HG02885 (cell line): Measurements from ENCODE around the gene XCL2.
"Not testable (repeated sequence)": the region's sequence is repeated elsewhere in the genome, so short reads cannot be mapped to it uniquely, and the experiment has no call there.

Experiments used
- ATAC-seq: cut with Tn5 transposase; IDR thresholded peaks from one replicate; pipeline ENCODE4 v1.9.1; 2021; ENCODE audit warnings: mild to moderate bottlenecking; ENCODE audit not compliant: unreplicated experiment, poor library complexity

Gene XCL2

DNA sequence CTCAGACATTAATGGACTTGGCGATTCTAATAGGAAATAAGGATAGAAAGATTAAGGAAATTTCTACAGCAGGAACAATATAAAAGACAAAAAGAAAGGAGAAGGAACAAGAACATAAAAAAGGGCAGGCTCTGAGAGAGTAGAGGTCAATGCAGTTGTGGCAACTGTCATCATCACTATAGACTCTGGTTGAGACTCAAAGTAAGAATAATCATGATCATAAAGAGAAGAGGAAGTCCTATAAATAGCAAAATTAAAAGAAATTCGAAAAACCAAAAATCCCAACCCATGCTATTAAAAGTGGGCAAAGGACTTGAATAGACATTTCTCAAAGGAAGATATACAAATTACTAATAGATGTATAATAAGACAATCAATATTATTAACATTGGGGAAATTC is 18.2 kb upstream of the XCL2 start:
- ATAC-seq: no peak

DNA sequence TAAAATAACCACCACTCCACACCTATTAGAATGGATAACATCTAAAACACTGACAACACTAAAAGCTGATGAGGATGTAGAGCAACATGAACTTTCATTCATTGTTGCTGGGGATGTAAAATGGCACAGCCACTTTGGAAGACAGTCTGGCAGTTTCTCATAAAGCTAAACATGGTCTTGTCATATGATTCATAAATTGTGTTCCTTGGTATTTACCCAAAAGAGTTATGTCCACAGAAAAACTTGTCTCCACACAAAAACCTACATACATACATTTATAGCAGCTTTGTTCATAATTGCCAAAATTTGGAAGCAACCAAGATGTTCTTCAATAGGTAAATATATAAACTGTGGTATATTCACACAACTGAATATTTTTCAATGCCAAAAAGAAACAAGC is 16.6 kb upstream of the XCL2 start:
- no peak for ATAC-seq

DNA sequence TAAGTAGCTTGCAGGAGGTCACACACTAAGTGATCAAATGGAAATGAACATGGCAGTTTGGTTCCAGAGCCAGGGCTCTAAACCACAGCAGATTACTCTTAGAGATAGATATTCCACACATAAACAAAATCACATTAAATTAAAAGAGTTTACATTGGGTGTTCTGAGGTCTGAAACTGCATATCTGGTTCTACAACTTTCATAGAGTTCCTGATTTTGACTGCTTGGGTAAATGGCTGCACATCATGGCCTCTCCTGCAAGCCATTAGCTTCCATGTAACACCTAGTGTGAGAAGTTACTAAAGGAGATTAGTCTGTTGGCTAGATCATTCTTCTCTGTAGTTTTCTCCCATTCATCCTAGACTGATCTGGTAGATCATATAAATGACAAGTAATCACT is 12.8 kb upstream of the XCL2 start:
- ATAC-seq: no peak

DNA sequence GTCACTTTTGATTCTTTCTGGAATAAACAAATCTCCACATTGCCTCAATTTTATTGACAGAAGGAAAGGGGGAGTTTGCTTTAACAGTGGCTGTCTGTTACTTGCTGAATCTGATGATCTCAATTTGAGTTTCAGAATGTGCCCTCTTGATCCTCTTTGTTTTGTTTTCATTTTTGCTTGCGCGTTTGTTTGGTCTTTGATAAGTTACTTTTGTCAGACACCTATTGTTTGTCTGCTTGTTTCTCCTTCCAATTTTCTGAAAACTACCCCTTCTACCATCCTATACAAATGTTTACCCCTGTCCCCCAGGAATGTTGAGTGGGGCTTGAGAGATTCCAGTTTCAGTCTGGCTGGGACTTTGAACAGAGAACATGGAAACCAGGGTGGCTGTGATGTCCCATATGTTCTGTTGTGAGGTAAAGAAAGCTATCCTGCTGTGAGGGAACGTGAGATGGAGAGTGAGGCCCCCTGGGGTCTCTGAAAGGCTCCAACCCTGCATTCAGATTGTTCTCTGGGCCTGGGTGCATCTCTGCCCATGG is 11.8 kb upstream of the XCL2 start:
- no peak for ATAC-seq

DNA sequence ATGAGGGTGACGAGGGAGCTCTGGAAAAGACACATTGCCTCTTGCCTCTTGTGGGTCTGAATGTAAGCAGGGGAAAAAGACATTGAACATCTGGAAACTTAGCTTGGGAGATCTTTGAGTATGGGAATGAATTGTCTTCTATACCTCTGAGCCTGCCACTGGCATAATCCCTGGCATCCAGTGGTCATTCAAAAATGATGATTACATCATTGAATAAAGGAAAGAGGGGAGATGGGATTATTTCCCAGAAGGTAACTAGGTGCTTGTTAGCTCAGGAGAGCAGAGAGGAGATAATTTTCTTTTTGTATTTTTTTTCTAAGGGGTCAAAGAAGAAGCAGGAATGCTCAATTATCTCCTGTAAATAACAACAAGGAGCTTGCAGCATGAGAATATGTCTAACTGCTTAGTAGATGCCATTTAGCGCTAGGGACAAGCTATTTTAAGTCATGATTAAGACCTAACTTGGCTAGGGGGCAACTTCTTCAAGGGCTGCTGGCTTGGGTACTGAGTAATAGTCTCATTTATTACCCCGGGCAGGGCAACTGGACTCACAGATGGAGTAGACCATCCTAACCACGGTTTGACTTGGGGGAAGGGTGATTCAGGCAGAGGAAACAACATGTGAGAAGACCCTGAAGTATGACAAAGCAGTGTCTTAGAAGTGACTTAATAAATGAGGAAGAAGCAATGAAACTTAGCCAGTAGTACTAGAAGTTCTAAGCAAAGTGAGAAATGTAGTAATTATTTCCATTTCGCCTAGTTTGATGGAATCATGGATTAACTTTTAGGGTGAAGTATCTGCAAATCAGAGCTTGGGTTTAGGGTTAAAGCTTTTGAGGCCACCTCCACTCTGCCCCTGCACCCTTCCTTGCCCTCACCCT is 11.0 kb upstream of the XCL2 start:
- ATAC-seq: no peak

DNA sequence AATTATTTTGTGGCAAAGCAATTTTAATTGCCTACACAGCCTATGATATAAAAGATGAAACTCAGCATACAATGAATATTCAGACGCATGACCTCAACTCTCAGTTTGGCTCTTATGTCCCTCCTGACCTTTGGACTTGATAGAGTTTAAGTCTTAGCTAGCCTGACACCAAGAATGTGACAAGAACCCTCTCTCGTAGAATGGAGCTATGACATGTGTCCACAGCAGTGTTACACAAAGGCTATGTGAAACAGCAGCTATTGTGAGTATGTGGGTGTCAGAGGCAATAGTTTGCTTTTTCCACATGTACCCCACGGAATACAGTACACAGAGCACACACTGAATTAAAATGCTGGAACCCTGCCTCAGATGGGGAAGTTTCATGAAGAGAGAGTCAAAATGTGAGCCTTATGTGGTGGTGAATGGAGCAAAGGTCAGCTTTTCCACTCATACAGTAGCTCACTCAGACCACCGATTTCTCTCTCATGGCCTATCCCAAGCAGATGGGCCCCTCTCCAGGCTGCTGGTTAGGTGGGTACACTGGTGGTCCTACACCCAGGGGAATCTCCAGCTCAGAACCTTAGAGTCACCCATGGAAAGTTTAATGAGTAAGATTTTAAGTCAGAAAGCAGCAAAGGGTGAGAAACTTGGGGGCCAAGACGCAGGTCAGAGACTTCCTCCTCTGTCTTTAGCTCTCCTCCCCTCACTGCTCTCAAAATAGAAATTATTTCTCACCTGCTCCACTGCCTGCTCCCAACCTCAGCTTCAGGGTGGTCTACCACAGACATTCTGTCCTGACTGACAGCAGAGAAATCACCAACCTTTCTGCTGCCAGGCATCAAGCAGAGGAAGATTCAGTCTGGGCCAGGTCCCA is 10.1 kb upstream of the XCL2 start:
- ATAC-seq: no peak

DNA sequence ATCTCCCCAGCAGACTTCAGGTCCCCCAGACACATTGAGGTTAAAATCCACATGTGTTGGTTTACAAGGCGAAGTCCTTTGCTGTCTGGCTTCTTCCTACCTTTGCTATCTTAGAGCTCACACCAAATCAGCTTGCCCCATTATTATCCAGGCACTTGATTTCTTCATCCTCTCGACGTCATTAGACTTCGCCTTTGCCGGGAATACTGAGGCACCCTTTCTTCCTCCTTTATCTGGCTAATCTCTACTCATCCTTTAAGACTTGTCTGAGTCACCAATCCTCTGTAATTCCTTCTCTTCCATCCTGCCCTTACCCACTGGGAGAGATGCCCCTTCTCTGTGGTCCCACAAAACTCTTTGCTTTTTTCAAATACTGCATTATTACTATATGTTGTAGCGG is 9.2 kb upstream of the XCL2 start:
- no peak for ATAC-seq

DNA sequence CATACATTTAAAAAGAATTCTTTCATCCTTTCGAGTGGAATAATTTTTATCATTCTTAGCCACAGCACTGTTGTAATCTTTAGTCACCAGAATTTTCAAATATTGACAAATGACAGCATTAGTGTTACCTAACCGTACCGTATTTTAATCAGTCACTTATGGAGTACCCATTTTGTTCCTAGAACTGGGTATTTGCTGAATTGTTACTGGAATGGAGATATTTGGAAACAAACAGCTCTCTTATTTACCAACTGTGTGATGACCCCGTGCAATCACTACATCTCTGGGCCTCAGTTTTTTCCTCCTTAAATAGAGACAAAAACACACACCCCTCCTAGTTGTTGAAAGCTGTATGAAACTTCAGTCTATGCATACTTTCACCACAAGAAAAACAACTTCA is 7.9 kb upstream of the XCL2 start:
- ATAC-seq: no peak

DNA sequence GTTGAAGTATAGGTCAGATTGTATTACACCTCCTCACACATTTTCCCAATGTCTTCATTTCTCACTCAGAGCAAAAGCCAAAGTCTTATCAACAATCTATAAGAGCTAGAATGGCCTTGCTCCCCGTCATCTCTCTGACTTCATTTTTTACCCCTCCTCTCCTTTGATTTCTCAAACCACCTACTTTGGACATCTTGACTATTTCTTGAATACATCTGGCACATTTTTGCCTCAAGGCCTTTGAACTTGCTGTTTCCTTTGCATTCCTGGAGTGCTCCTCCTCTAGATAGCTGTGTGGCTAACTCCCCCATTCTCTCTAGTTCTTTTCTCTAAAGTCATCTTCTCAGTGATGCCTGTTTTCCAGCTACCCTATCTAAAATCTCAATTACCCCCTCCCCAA is 7.2 kb upstream of the XCL2 start:
- ATAC-seq: no peak

DNA sequence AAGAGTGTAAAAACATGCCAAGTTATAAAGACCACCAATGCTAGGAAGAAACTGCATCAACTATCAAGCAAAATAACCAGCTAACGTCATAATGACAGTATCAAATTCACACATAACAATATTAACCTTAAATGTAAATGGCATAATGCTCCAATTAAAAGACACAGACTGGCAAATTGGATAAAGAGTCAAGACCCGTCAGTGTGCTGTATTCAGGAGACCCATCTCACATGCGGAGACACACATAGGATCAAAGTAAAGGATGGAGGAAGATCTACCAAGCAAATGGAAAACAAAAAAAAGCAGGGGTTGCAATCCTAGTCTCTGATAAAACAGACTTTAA is 2.7 kb upstream of the XCL2 start:
- not testable (repeated sequence) for ATAC-seq

DNA sequence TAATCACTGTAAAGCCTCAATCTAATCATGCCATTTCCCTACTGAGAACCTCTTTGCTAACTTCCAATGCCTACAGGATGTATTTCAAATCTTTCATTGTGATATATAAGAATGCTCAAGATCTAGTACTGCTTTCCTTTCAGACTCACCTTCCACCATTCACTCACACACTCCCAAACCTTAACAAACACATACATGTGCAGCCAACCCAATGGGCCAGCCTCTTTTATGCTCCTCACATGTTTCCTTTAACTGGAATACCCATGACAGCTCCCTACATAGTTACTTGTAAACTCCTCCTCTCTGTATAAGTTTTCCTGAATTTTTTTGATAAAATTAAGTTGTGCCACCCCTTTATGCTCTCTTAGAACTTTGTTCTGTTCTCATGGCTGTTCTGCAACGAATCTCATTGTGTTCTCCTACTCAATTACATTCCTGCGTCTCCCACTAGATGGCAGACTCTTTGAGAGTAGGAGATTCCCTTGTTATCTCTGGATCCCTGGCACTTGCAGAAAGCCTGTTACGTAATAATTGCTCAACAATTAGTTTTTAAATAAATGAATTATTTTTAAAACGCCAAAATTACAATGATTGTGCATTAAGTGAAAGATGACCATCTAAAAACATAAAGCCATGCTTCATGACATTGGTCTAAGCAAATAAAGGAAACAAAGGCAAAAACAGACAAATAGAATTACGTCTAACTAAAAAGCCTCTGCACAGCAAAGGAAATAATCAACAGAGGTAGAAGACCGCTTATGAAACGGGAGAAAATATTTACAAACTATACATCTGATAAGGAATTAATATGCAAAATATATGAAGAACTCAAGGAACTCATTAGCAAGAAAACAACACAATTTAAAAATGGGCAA is 2.1 kb upstream of the XCL2 start:
- not testable (repeated sequence) for ATAC-seq

DNA sequence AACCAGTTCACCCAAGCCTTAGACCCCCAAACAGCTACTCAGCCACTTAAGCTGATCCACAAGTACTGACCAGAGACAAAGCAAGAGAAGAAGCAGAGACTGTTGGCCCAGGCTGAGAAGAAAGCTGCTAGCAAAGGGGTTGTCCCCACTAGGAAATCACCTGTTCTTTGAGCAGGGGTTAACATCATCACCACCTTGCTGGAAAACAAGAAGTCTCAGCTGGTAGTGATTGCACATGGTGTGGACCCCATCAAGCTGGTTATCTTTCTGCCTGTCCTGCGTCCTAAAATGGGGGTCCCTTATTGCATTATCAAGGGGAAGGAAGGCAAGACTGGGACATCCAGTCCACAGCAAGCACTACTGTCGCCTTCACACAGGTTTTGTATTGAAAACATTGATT is 819 bp downstream of the XCL2 start:
- ATAC-seq: not testable (repeated sequence)

DNA sequence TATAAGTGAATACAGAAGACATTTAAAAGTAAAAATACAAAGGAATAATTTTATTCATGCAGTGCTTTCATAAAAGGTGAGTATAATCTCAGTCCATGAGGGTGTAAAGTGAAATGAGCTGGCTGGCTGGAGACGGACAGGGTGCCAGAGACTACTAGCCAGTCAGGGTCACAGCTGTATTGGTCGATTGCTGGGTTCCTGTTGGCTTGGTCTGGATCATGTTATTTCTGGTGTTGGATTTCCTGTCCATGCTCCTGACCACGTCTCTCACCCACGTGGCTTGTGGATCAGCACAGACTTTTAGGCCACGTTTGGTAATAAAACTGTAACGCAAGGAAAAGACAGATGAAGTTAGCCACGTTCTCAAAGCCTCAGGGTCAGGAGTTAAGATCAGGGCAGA is 3.0 kb downstream of the XCL2 start:
- ATAC-seq: not testable (repeated sequence)

DNA sequence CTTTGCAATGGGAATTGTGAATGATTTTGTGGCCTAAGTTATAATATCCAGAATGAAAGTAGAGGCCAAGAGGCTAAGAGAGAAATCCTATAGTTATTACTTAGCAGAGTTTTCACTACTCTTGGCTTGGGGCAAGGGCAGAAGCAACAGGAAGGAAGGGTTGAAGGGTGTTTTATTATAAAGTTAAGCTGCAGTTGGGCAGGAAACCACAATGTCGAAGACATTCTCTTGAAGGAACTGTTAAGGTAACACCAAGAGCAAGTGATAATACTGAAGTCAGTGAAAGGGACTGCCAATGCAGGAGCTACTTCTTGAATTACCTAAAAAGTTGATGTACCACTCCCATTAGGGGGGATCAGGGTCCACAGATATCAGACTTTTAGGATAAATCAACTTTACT is 8.3 kb downstream of the XCL2 start:
- ATAC-seq: peak; percentile 48

DNA sequence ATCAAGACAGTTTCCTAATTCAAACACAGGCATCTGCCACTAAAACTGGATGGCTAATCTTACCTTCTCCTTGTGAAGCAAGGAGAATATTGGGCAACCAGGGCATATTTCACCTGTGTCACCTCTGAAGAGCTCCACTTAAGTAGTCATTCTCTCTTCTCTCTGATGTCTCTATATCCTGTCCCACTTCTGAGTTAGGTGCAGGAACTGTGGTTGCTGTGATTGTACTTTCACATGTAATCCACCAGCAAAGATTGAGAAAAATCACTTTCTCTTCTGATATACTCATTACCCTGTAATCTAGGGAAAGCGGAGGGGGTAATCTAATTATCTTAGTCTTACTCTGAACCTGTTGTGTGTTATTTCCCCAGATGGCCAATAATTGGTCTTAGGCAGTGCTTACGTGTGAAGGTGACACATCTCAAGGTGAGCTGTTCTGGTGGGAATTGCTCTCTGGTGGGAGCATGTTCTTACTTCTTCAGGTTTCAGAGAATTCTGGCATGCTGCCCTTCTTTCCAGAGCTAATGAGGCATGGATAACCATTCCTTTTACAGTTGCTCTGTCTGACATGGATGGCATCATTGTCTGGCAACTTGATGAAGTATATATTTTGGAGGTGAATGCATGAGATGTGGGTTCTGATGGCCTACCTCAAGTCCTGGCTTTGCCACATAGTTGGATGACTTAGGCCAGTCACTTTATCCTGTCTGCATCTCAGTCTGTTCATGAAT is 12.0 kb downstream of the XCL2 start:
- no peak for ATAC-seq

DNA sequence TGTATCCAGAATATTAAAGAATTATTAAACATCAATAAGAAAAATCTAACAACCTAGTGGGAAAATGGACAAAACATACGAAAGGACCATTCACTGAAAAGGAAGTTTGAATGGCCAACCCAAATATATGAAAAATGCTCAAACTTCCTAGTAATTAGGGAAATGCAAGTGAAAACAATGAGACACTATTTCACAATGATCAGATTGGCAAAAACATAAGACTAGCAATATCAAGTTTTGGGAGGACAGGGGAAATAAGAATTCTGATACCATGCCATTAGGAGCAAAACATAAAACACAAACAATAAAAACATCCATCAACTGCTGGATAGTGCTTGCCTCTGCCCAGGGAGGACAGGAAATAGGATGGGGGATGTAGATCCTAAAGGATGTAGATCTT is 14.3 kb downstream of the XCL2 start:
- no peak for ATAC-seq

DNA sequence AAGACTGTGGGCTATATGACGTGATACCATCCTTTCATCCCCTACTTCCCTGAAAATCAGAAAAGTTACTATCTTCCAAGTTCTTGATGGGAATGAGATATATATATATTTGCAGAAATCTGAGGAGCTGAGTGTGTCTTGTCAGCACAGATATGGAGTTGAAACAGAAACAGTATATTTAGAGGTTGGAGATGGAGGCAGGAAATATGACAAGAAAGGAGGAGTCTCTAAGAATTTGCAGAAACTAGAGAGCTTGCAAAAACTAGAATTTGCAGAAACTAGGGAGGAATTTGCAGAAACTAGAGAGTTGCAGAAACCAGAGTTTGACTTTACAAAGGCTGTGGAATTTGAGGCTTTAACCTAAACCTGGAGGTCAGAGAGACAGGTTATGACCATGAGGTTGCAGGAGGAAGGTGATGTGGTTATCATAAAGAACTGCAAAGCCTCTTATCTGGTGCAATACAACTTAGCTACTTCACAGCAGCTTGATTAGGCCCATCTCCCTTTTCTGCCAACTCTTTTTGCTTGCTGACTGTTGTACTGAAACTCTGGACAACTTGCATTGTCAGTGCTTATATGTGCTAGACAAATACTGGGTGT is 22.3 kb downstream of the XCL2 start:
- no peak for ATAC-seq

DNA sequence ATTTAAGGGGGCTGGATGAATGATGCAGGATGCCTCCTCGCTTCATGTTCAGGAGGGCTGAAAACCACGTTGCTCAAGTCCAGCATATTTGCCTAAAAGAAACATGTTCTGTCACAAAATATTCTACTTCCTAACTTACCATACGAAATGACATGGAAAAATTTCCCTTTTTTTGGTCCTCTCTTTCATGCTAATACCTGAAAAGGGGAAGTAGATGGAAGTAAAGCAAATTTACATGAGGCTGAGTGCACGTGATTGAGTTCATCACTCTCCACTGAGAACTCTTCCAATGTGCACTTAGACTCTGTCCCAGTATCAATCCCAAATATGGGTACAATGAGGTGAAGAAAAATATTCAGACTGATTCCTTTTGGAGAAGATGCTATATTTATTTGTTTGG is 23.0 kb downstream of the XCL2 start:
- no peak for ATAC-seq

DNA sequence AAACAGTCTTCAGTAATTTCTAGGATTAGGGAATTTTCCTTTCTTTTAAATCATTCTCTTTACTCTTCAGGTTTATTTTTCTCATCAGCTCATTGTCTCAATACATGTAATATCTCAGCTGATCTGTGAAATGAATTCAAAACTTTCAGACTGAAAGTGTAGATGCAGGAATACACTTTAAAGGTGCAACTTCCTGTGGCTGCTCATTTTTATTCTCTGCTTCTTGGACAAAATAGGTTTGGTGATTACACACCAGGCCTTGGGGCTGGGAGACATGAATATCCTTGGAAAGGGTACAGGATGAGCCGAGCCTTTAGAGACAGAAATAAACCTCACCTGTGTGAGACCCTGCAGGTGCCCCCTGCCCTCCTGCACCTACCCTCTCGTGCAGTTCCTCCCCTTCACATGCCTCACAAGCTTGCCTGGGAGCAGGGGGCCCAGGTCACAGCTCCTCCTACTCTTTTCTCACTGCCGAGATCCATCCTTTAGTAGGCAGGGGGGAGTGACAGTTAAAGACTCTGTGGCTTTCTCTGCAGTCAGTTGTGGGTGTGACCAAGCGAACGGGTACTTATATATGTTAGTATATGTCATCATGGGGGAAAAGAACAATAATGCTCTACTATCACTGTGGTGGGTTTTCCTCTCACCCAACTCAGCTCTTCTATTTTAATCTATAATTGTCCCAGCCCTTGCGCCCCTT is 23.6 kb downstream of the XCL2 start:
- no peak for ATAC-seq
